GM10248 (cell line): Measurements from ENCODE around the gene ADAMTS3.

Source experiments
- CTCF ChIA-PET: fragments of 300-600 bp; sonication (Branson Sonifier 250); formaldehyde crosslinking; extraction: SDS; loops from one replicate; lab custom pipeline; 2021; ENCODE audit warnings: antibody characterized with exemption; lab: Yijun Ruan, JAX
- POLR2A ChIA-PET: fragments of 350-650 bp; sonication (Branson Sonifier 250); formaldehyde crosslinking; extraction: SDS; loops from one replicate; lab custom pipeline; 2020; ENCODE audit warnings: antibody characterized with exemption; lab: Yijun Ruan, JAX
- DNase-seq: peaks from one replicate; pipeline ENCODE4 v3.0.0; 2012; ENCODE audit errors: extremely low spot score
- CTCF ChIP-seq: IDR thresholded peaks from 2 replicates; pipeline ENCODE4 v1.5.1; 2012; ENCODE audit warnings: mild to moderate bottlenecking, low read depth; ENCODE audit errors: extremely low read depth, missing control alignments, control extremely low read depth

ADAMTS3 gene

GRCh38 chr4:72446353-72447055, 122.5 kb downstream of the ADAMTS3 start:
- ChIA-PET POLR2A (no interaction called here), CTCF (no interaction called here)
- TF ChIP-seq CTCF: no peak
- DNase-seq: no peak

- DNase-seq: no peak
- ChIA-PET CTCF (interaction anchor here (2.6 kb wide), 1 partner anchor 10 kb away, joined by 9 read pairs; no protein-coding TSS in a partner anchor), POLR2A (no interaction called here)
- no peak for TF ChIP-seq CTCF
These were observed 124.9 kb downstream of the ADAMTS3 start for GRCh38 chr4:72444092-72444491.

GRCh38 chr4:72442715-72443114, 126.3 kb downstream of the ADAMTS3 start:
- ChIA-PET CTCF (interaction anchor here (2.6 kb wide), 1 partner anchor 9 kb away, joined by 9 read pairs; no protein-coding TSS in a partner anchor), POLR2A (no interaction called here)
- DNase-seq: no peak
- no peak for TF ChIP-seq CTCF

- no peak for TF ChIP-seq CTCF
- ChIA-PET POLR2A (no interaction called here), CTCF (interaction anchor here (2.6 kb wide), 1 partner anchor 8 kb away, joined by 9 read pairs; no protein-coding TSS in a partner anchor)
- DNase-seq: no peak
These were observed 126.9 kb downstream of the ADAMTS3 start for GRCh38 chr4:72442147-72442546.

- no peak for DNase-seq
- ChIA-PET CTCF (no interaction called here), POLR2A (no interaction called here)
- TF ChIP-seq CTCF: no peak
These were observed 128.6 kb downstream of the ADAMTS3 start for GRCh38 chr4:72440386-72440785.

GRCh38 chr4:72432975-72433374, 136.0 kb downstream of the ADAMTS3 start:
- no peak for TF ChIP-seq CTCF
- CTCF ChIA-PET: interaction anchor here (1.0 to 2.1 kb wide), 3 partner anchors 9 to 12 kb away, joined by 5 to 9 read pairs (median 6); no protein-coding TSS in a partner anchor
- DNase-seq: no peak
- POLR2A ChIA-PET: no interaction called here
